ENCODE measurements around the gene TTC8. TPM values are rescaled to one million over a fixed set of nuclear protein-coding genes. Genes with fewer than 3 reads are reported as not detected.

Gene TTC8
- total RNA-seq, 1 experiment from 2014 or later = 23.9 TPM

DNA sequence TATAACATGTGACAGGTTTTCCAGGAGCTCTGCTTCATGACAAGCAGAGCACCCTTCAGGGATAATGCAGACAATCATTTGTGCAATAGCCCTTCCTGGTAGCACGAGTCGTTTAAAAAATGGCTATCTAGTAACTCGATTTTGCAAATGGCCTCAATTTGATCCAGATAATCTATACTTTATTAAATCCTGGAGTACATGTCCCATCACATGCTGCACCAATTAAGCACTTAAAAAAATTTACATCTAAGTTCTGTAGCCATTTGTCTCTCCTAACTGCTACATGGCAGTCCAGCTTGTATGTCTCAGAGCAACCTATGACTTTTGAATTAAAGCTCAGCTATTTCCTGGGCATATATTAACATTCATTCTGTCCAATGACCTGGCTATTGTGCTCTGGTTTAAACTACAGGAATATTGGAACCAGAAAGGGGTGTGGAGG, 79.8 kb downstream of the TTC8 start:
- BruUV-seq (replicated peaks) = no TSS peak
- H3K27me3 Mint-ChIP-seq (ENCODE audit: insufficient read depth, unreplicated experiment) = no peaks in the 10 kb centered on the region
- no peak overlapping the region for H3K4me3 Mint-ChIP-seq (ENCODE audit: unreplicated experiment)
- no peak for DNase-seq (ENCODE audit: unreplicated experiment)
- ChIA-PET POLR2A (no interaction called here), CTCF (no interaction called here)
- no peaks in the 10 kb centered on the region for H3K9me3 Mint-ChIP-seq (ENCODE audit: unreplicated experiment)
- no peaks in the 10 kb centered on the region for H3K4me1 Mint-ChIP-seq (ENCODE audit: insufficient read depth, unreplicated experiment)
- no peaks in the 10 kb centered on the region for H3K36me3 Mint-ChIP-seq (ENCODE audit: insufficient read depth, unreplicated experiment)
- no peak overlapping the region for H3K27ac Mint-ChIP-seq (ENCODE audit: low read depth, unreplicated experiment)
- TF ChIP-seq CTCF (IDR thresholded peaks at IDR 0.05; ENCODE audit: unreplicated experiment) = no peak
- intact Hi-C loops (cut with micrococcal nuclease) = no loop called here

DNA sequence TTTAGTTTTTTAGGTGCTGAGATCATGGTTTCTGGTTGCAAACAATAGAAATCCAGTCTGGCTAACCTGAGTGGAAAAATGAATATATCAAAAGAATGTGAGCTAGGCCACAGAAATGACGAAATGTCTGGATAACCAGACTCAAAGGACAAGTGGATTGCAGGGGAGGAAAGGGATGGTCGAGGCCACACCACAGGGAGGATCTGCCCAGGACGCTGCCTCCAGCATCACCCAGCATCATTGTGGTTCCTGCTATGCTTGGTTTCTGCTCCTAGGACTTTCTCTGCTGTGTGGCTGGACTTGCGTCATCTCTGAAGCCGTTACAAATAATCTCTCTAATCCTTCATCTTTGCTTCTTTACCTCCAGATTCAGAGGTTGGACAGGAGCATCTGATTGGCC, 80.4 kb downstream of the TTC8 start:
- no TSS peak for BruUV-seq (replicated peaks)
- DNase-seq (ENCODE audit: unreplicated experiment) = no peak
- Mint-ChIP-seq H3K9me3 (ENCODE audit: unreplicated experiment) (no peaks in the 10 kb centered on the region), H3K4me3 (ENCODE audit: unreplicated experiment) (no peak overlapping the region), H3K36me3 (ENCODE audit: insufficient read depth, unreplicated experiment) (no peaks in the 10 kb centered on the region), H3K4me1 (ENCODE audit: insufficient read depth, unreplicated experiment) (no peaks in the 10 kb centered on the region), H3K27me3 (ENCODE audit: insufficient read depth, unreplicated experiment) (no peaks in the 10 kb centered on the region), H3K27ac (ENCODE audit: low read depth, unreplicated experiment) (no peak overlapping the region)
- ChIA-PET POLR2A (no interaction called here), CTCF (no interaction called here)
- no peak for TF ChIP-seq CTCF (IDR thresholded peaks at IDR 0.05; ENCODE audit: unreplicated experiment)
- intact Hi-C loops (cut with micrococcal nuclease) = no loop called here

DNA sequence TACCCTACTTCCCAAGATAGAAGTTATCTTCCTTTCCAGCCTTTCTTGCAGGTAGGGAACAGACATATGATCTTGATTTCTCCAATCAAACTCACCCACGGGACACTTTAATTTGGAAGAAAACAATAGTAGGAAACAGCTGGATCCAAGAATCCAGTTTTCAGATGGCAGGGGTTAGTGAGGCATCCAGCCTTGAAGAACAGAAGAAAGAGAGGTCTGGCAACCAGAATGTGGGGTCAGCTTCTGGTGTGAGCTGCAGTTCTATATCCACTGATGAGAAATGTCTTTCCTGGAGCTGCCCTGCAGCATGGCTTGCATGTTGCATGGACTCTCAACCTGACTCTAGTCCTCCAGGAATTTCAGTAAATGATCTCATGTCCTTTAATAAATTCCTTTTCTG, 83.8 kb downstream of the TTC8 start:
- POLR2A ChIA-PET = no interaction called here
- TF ChIP-seq CTCF (IDR thresholded peaks at IDR 0.05; ENCODE audit: unreplicated experiment) = no peak
- Mint-ChIP-seq H3K27ac (ENCODE audit: low read depth, unreplicated experiment) (no peak overlapping the region), H3K27me3 (ENCODE audit: insufficient read depth, unreplicated experiment) (no peaks in the 10 kb centered on the region), H3K36me3 (ENCODE audit: insufficient read depth, unreplicated experiment) (no peaks in the 10 kb centered on the region), H3K4me1 (ENCODE audit: insufficient read depth, unreplicated experiment) (no peaks in the 10 kb centered on the region), H3K9me3 (ENCODE audit: unreplicated experiment) (no peaks in the 10 kb centered on the region), H3K4me3 (ENCODE audit: unreplicated experiment) (no peak overlapping the region)
- intact Hi-C loops (cut with micrococcal nuclease) = no loop called here
- no peak for DNase-seq (ENCODE audit: unreplicated experiment)
- CTCF ChIA-PET = no interaction called here
- BruUV-seq (replicated peaks) = no TSS peak

DNA sequence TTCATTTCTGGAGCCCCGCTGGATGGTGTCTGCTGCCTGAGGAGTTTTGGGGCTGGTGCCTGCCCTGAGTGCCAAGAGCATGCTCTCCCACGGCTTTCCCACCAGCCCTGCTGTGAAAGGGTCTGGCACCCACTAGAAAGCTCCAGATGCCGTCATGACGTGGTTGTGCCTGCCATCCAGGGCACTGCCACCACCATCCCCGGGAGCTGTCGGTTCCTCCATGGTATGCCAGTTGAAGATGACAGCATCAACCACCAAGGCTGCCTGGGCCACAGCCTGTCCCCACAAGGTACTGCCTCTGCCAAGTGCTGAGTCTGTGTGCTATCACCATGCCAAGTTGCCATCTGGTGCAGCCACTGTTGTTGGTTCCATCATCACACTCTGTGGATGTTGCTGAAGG, 85.9 kb downstream of the TTC8 start:
- POLR2A ChIA-PET = no interaction called here

More for the DNA sequence above, 85.9 kb downstream of the TTC8 start:
- Mint-ChIP-seq H3K4me3 (ENCODE audit: unreplicated experiment) (no peak overlapping the region), H3K36me3 (ENCODE audit: insufficient read depth, unreplicated experiment) (no peaks in the 10 kb centered on the region), H3K4me1 (ENCODE audit: insufficient read depth, unreplicated experiment) (no peaks in the 10 kb centered on the region), H3K27ac (ENCODE audit: low read depth, unreplicated experiment) (no peak overlapping the region), H3K27me3 (ENCODE audit: insufficient read depth, unreplicated experiment) (no peaks in the 10 kb centered on the region), H3K9me3 (ENCODE audit: unreplicated experiment) (no peaks in the 10 kb centered on the region)
- CTCF ChIA-PET = no interaction called here
- no peak for DNase-seq (ENCODE audit: unreplicated experiment)
- no TSS peak for BruUV-seq (replicated peaks)
- intact Hi-C loops (cut with micrococcal nuclease) = no loop called here
- no peak for TF ChIP-seq CTCF (IDR thresholded peaks at IDR 0.05; ENCODE audit: unreplicated experiment)

All from MCF 10A (cell line).